Natural killer cell treated with Interleukin-12 subunit alpha and Interleukin-12 subunit beta and Interleukin-15 and Interleukin-18, amount 100 ng/mL, for 72 hours (primary cell): ENCODE data around the gene CACNA2D1. TPM values are rescaled to one million over a fixed set of nuclear protein-coding genes. Genes with fewer than 3 reads are reported as not detected.

Experiments used
- ATAC-seq, 2 donors: fragments of 150-1000 bp; cut with Tn5 transposase in 1 of 2; sonication (Bioruptor Pico), chemical (Tn5 transposase) in 1 of 2; 2 replicates each; pipeline ENCODE4 v1.10.0; 2021
- DNase-seq: peaks from one replicate; pipeline ENCODE4 v3.0.0; 2022; ENCODE audit warnings: low spot score
- H3K27ac Mint-ChIP-seq, 2 donors: 1 replicate in 1 of 2; 2 replicates in 1 of 2; pipeline ENCODE4 v1.8.0; 2022; ENCODE audit warnings: mixed read lengths in 2 of 2, mild to moderate bottlenecking in 1 of 2, moderate library complexity in 1 of 2
- H3K27me3 Mint-ChIP-seq, 2 donors: 1 replicate in 1 of 2; 2 replicates in 1 of 2; pipeline ENCODE4 v1.8.0; 2022; ENCODE audit warnings: mixed read lengths in 2 of 2
- H3K36me3 Mint-ChIP-seq: one replicate; pipeline ENCODE4 v1.8.0; 2022; ENCODE audit warnings: mixed read lengths
- H3K4me1 Mint-ChIP-seq, 2 donors: 1 replicate in 1 of 2; 2 replicates in 1 of 2; pipeline ENCODE4 v1.8.0; 2022; ENCODE audit warnings: low read depth in 2 of 2, mixed read lengths in 2 of 2, mild to moderate bottlenecking in 1 of 2
- H3K4me3 Mint-ChIP-seq: one replicate; pipeline ENCODE4 v1.8.0; 2022; ENCODE audit warnings: mixed read lengths
- H3K9me3 Mint-ChIP-seq: 2 replicates; pipeline ENCODE4 v1.8.0; 2022; ENCODE audit warnings: mixed read lengths
- total RNA-seq, 2 donors: library from RNA; stranded (reverse); gene quantifications; one replicate each; pipeline ENCODE4 v1.2.3, GENCODE V29; 2022

CACNA2D1 gene
- total RNA-seq, 2 donors from 2014 or later = not detected

GRCh38 chr7:82054544-82054943 lies 389.0 kb downstream of the CACNA2D1 start:
- DNase-seq = no peak
- no peaks in the 10 kb centered on the region for H3K27me3 Mint-ChIP-seq
- no peaks in the 10 kb centered on the region for H3K9me3 Mint-ChIP-seq
- no peaks in the 10 kb centered on the region for H3K36me3 Mint-ChIP-seq
- H3K27ac Mint-ChIP-seq = no peak overlapping the region
- ATAC-seq = no peak
- no peaks in the 10 kb centered on the region for H3K4me1 Mint-ChIP-seq
- H3K4me3 Mint-ChIP-seq = no peak overlapping the region

- Mint-ChIP-seq H3K9me3 (no peaks in the 10 kb centered on the region), H3K4me3 (no peak overlapping the region), H3K36me3 (no peaks in the 10 kb centered on the region), H3K4me1 (no peaks in the 10 kb centered on the region), H3K27ac (no peak overlapping the region), H3K27me3 (no peaks in the 10 kb centered on the region)
- no peak for DNase-seq
- no peak for ATAC-seq
Measured at GRCh38 chr7:82053453-82054032, 390.0 kb downstream of the CACNA2D1 start.

GRCh38 chr7:82051601-82052000 lies 392.0 kb downstream of the CACNA2D1 start:
- Mint-ChIP-seq H3K27me3 (no peaks in the 10 kb centered on the region), H3K9me3 (no peaks in the 10 kb centered on the region), H3K27ac (no peak overlapping the region), H3K36me3 (no peaks in the 10 kb centered on the region), H3K4me1 (no peaks in the 10 kb centered on the region), H3K4me3 (no peak overlapping the region)
- ATAC-seq = no peak
- DNase-seq = no peak

- H3K36me3 Mint-ChIP-seq = no peaks in the 10 kb centered on the region
- no peaks in the 10 kb centered on the region for H3K4me1 Mint-ChIP-seq
- no peak for ATAC-seq
- H3K4me3 Mint-ChIP-seq = no peak overlapping the region
- no peak overlapping the region for H3K27ac Mint-ChIP-seq
- DNase-seq = no peak
- no peaks in the 10 kb centered on the region for H3K27me3 Mint-ChIP-seq
- H3K9me3 Mint-ChIP-seq = no peaks in the 10 kb centered on the region
Measured at GRCh38 chr7:82050792-82051191, 392.8 kb downstream of the CACNA2D1 start.

- H3K4me3 Mint-ChIP-seq = no peak overlapping the region
- DNase-seq = no peak
- H3K4me1 Mint-ChIP-seq = no peaks in the 10 kb centered on the region
- ATAC-seq = no peak
- H3K9me3 Mint-ChIP-seq = no peaks in the 10 kb centered on the region
- H3K36me3 Mint-ChIP-seq = no peaks in the 10 kb centered on the region
- no peaks in the 10 kb centered on the region for H3K27me3 Mint-ChIP-seq
- H3K27ac Mint-ChIP-seq = no peak overlapping the region
Measured at GRCh38 chr7:82049891-82050533, 393.6 kb downstream of the CACNA2D1 start.

- H3K36me3 Mint-ChIP-seq = no peaks in the 10 kb centered on the region
- no peaks in the 10 kb centered on the region for H3K9me3 Mint-ChIP-seq
- no peak for DNase-seq
- H3K27ac Mint-ChIP-seq = no peak overlapping the region
- H3K4me1 Mint-ChIP-seq = no peaks in the 10 kb centered on the region
- H3K27me3 Mint-ChIP-seq = no peaks in the 10 kb centered on the region
- H3K4me3 Mint-ChIP-seq = no peak overlapping the region
- no peak for ATAC-seq
Measured at GRCh38 chr7:82049442-82049841, 394.1 kb downstream of the CACNA2D1 start.

- H3K36me3 Mint-ChIP-seq = peaks cover 5% of the 10 kb centered on the region
- no peak overlapping the region for H3K27ac Mint-ChIP-seq
- ATAC-seq (no peak), DNase-seq (no peak)
- H3K27me3 Mint-ChIP-seq = no peaks in the 10 kb centered on the region
- H3K4me3 Mint-ChIP-seq = no peak overlapping the region
- no peaks in the 10 kb centered on the region for H3K4me1 Mint-ChIP-seq
- no peaks in the 10 kb centered on the region for H3K9me3 Mint-ChIP-seq
Measured at GRCh38 chr7:82044497-82045080, 399.0 kb downstream of the CACNA2D1 start.

- Mint-ChIP-seq H3K4me3 (no peak overlapping the region), H3K4me1 (no peaks in the 10 kb centered on the region), H3K9me3 (no peaks in the 10 kb centered on the region), H3K27me3 (no peaks in the 10 kb centered on the region), H3K36me3 (peaks cover 5% of the 10 kb centered on the region), H3K27ac (no peak overlapping the region)
- ATAC-seq (no peak), DNase-seq (no peak)
Measured at GRCh38 chr7:82039621-82040020, 404.0 kb downstream of the CACNA2D1 start.

- H3K27me3 Mint-ChIP-seq = no peaks in the 10 kb centered on the region
Measured at GRCh38 chr7:82036146-82036886, 407.3 kb downstream of the CACNA2D1 start.

GRCh38 chr7:82035456-82035855 lies 408.1 kb downstream of the CACNA2D1 start:
- no peaks in the 10 kb centered on the region for H3K9me3 Mint-ChIP-seq
- H3K36me3 Mint-ChIP-seq = peaks cover 5% of the 10 kb centered on the region
- no peak overlapping the region for H3K27ac Mint-ChIP-seq
- H3K4me3 Mint-ChIP-seq = no peak overlapping the region
- DNase-seq (no peak), ATAC-seq (no peak)
- no peaks in the 10 kb centered on the region for H3K4me1 Mint-ChIP-seq
- H3K27me3 Mint-ChIP-seq = no peaks in the 10 kb centered on the region

More at GRCh38 chr7:82036146-82036886, 407.3 kb downstream of the CACNA2D1 start:
- H3K4me3 Mint-ChIP-seq = no peak overlapping the region
- no peak overlapping the region for H3K27ac Mint-ChIP-seq
- H3K36me3 Mint-ChIP-seq = peaks cover 5% of the 10 kb centered on the region
- no peaks in the 10 kb centered on the region for H3K9me3 Mint-ChIP-seq
- no peaks in the 10 kb centered on the region for H3K4me1 Mint-ChIP-seq
- no peak for DNase-seq
- ATAC-seq = no peak

- no peaks in the 10 kb centered on the region for H3K9me3 Mint-ChIP-seq
- DNase-seq (no peak), ATAC-seq (no peak)
- no peaks in the 10 kb centered on the region for H3K4me1 Mint-ChIP-seq
- H3K4me3 Mint-ChIP-seq = no peak overlapping the region
- no peaks in the 10 kb centered on the region for H3K36me3 Mint-ChIP-seq
- H3K27ac Mint-ChIP-seq = no peak overlapping the region
- no peaks in the 10 kb centered on the region for H3K27me3 Mint-ChIP-seq
Measured at GRCh38 chr7:82032901-82033300, 410.7 kb downstream of the CACNA2D1 start.

GRCh38 chr7:82029236-82029913 lies 414.2 kb downstream of the CACNA2D1 start:
- Mint-ChIP-seq H3K27me3 (no peaks in the 10 kb centered on the region), H3K36me3 (no peaks in the 10 kb centered on the region), H3K4me3 (no peak overlapping the region), H3K4me1 (no peaks in the 10 kb centered on the region), H3K9me3 (no peaks in the 10 kb centered on the region), H3K27ac (no peak overlapping the region)
- ATAC-seq (no peak), DNase-seq (no peak)

GRCh38 chr7:82028097-82028496 lies 415.5 kb downstream of the CACNA2D1 start:
- no peak for DNase-seq
- Mint-ChIP-seq H3K27me3 (no peaks in the 10 kb centered on the region), H3K9me3 (peaks cover 2% of the 10 kb centered on the region), H3K4me1 (no peaks in the 10 kb centered on the region), H3K27ac (no peak overlapping the region), H3K36me3 (no peaks in the 10 kb centered on the region), H3K4me3 (no peak overlapping the region)
- no peak for ATAC-seq

- Mint-ChIP-seq H3K27me3 (no peaks in the 10 kb centered on the region), H3K36me3 (no peaks in the 10 kb centered on the region), H3K27ac (no peak overlapping the region), H3K9me3 (peaks cover 2% of the 10 kb centered on the region), H3K4me1 (no peaks in the 10 kb centered on the region), H3K4me3 (no peak overlapping the region)
- DNase-seq (no peak), ATAC-seq (no peak)
Measured at GRCh38 chr7:82021713-82022112, 421.9 kb downstream of the CACNA2D1 start.
